Activated CD8-positive, alpha-beta memory T cell treated with anti-CD3 and anti-CD28 coated beads for 36 hours (primary cell): ENCODE results near the gene MED13. TPM values are rescaled to one million over a fixed set of nuclear protein-coding genes. Genes with fewer than 3 reads are reported as not detected.
"Not testable (repeated sequence)": the region's sequence is repeated elsewhere in the genome, so short reads cannot be mapped to it uniquely, and the experiment has no call there.

Experiments
- CTCF ChIA-PET: fragments of 350-600 bp; sonication (Branson Sonifier 250); formaldehyde crosslinking; loops from one replicate; lab custom pipeline; 2021; ENCODE audit warnings: antibody characterized with exemption; lab: Charles Lee
- POLR2A ChIA-PET: fragments of 350-600 bp; sonication (Branson Sonifier 250); formaldehyde crosslinking; loops from one replicate; lab custom pipeline; 2021; ENCODE audit warnings: antibody characterized with exemption; lab: Charles Lee
- total RNA-seq, 2 experiments: library from RNA; stranded (reverse); gene quantifications; one replicate each; pipeline ENCODE4 v1.2.3, GENCODE V29; 2021

MED13 gene
- total RNA-seq, 2 experiments from 2014 or later = 46.3 to 46.9 TPM

- CTCF ChIA-PET = interaction anchor here (0.6 kb wide), 1 partner anchor 59 kb away, joined by 3 read pairs; no protein-coding TSS in a partner anchor
- POLR2A ChIA-PET = no interaction called here
Observed at GRCh38 chr17:61970030-61970429, 95.0 kb downstream of the MED13 start.

- POLR2A ChIA-PET = no interaction called here
Observed at GRCh38 chr17:61968757-61969156, 96.3 kb downstream of the MED13 start.

GRCh38 chr17:61967729-61968128, 97.3 kb downstream of the MED13 start:
- ChIA-PET CTCF (no interaction called here), POLR2A (no interaction called here)

More at GRCh38 chr17:61968757-61969156, 96.3 kb downstream of the MED13 start:
- CTCF ChIA-PET = no interaction called here

GRCh38 chr17:61966191-61966590, 98.9 kb downstream of the MED13 start:
- POLR2A ChIA-PET = no interaction called here
- CTCF ChIA-PET = no interaction called here

GRCh38 chr17:61955619-61956018, 109.5 kb downstream of the MED13 start:
- ChIA-PET CTCF (no interaction called here), POLR2A (interaction anchor here (0.6 kb wide), 1 partner anchor 92 kb away, joined by 5 read pairs; the partner anchor contains the start of gene BRIP1)

- CTCF ChIA-PET = interaction anchor here (0.6 to 0.7 kb wide), 2 partner anchors 9 to 132 kb away, joined by 3 read pairs; no protein-coding TSS in a partner anchor
- POLR2A ChIA-PET = no interaction called here
Observed at GRCh38 chr17:61947367-61948078, 117.6 kb downstream of the MED13 start.

- ChIA-PET POLR2A (no interaction called here), CTCF (no interaction called here)
Observed at GRCh38 chr17:61946359-61946758, 118.7 kb downstream of the MED13 start.

GRCh38 chr17:61943117-61943516, 122.0 kb downstream of the MED13 start:
- POLR2A ChIA-PET = no interaction called here

GRCh38 chr17:61942085-61942484, 123.0 kb downstream of the MED13 start:
- CTCF ChIA-PET = interaction anchor here (0.8 kb wide), 1 partner anchor 14 kb away, joined by 4 read pairs; the partner anchor contains the start of gene INTS2
- POLR2A ChIA-PET = no interaction called here

More at GRCh38 chr17:61943117-61943516, 122.0 kb downstream of the MED13 start:
- CTCF ChIA-PET = no interaction called here

- CTCF ChIA-PET = interaction anchor here (1.0 kb wide), 1 partner anchor 14 kb away, joined by 4 read pairs; no protein-coding TSS in a partner anchor
- POLR2A ChIA-PET = no interaction called here
Observed at GRCh38 chr17:61928101-61928436, 137.0 kb downstream of the MED13 start.

GRCh38 chr17:61927208-61928100, 137.6 kb downstream of the MED13 start, which contains the start of gene INTS2:
Gene INTS2 (minus strand): TSS chr17:61927982. CDS start chr17:61926644, 1,338 bp downstream.
- ChIA-PET CTCF (interaction anchor here (1.0 kb wide), 2 partner anchors 14 to 139 kb away, joined by 3 to 4 read pairs; no protein-coding TSS in a partner anchor), POLR2A (interaction anchor here (0.9 kb wide), 1 partner anchor 76 kb away, joined by 14 read pairs; no protein-coding TSS in a partner anchor)

GRCh38 chr17:61926826-61927207, 138.3 kb downstream of the MED13 start:
- POLR2A ChIA-PET = interaction anchor here (0.9 kb wide), 1 partner anchor 77 kb away, joined by 14 read pairs; no protein-coding TSS in a partner anchor
- CTCF ChIA-PET = interaction anchor here (1.0 kb wide), 1 partner anchor 139 kb away, joined by 3 read pairs; no protein-coding TSS in a partner anchor

GRCh38 chr17:61915162-61915561, 149.9 kb downstream of the MED13 start:
- CTCF ChIA-PET = not testable (repeated sequence)
- POLR2A ChIA-PET = interaction anchor here (0.7 kb wide), 2 partner anchors 10 to 107 kb away, joined by 7 to 9 read pairs; no protein-coding TSS in a partner anchor

- POLR2A ChIA-PET = no interaction called here
Observed at GRCh38 chr17:61908292-61909037, 156.6 kb downstream of the MED13 start.

GRCh38 chr17:61907361-61907760, 157.7 kb downstream of the MED13 start:
- POLR2A ChIA-PET = interaction anchor here (0.6 kb wide), 1 partner anchor 104 kb away, joined by 8 read pairs; no protein-coding TSS in a partner anchor
- CTCF ChIA-PET = no interaction called here

More at GRCh38 chr17:61908292-61909037, 156.6 kb downstream of the MED13 start:
- CTCF ChIA-PET = interaction anchor here (0.6 kb wide), 1 partner anchor 10 kb away, joined by 3 read pairs; no protein-coding TSS in a partner anchor

- ChIA-PET POLR2A (interaction anchor here (0.6 kb wide), 2 partner anchors 17 to 157 kb away, joined by 4 read pairs; no protein-coding TSS in a partner anchor), CTCF (no interaction called here)
Observed at GRCh38 chr17:61904094-61904710, 160.9 kb downstream of the MED13 start.

GRCh38 chr17:61903251-61903650, 161.8 kb downstream of the MED13 start:
- POLR2A ChIA-PET = no interaction called here

More at GRCh38 chr17:61903251-61903650, 161.8 kb downstream of the MED13 start:
- CTCF ChIA-PET = no interaction called here
